DND-41 (cell line): ENCODE results near the gene LDLRAD2.

ENCODE experiments used
- CTCF ChIP-seq: IDR thresholded peaks from 2 replicates; pipeline ENCODE4 v1.5.1; 2012; ENCODE audit warnings: borderline replicate concordance, low read length, moderate library complexity, mild to moderate bottlenecking; ENCODE audit not compliant: poor library complexity, severe bottlenecking; ENCODE audit errors: extremely low read depth
- EZH2 ChIP-seq: IDR thresholded peaks from 3 replicates; pipeline ENCODE4 v1.6.1; 2012; ENCODE audit warnings: borderline replicate concordance, low read depth, mild to moderate bottlenecking, moderate library complexity, low read length, inconsistent platforms; ENCODE audit not compliant: severe bottlenecking

DNA sequence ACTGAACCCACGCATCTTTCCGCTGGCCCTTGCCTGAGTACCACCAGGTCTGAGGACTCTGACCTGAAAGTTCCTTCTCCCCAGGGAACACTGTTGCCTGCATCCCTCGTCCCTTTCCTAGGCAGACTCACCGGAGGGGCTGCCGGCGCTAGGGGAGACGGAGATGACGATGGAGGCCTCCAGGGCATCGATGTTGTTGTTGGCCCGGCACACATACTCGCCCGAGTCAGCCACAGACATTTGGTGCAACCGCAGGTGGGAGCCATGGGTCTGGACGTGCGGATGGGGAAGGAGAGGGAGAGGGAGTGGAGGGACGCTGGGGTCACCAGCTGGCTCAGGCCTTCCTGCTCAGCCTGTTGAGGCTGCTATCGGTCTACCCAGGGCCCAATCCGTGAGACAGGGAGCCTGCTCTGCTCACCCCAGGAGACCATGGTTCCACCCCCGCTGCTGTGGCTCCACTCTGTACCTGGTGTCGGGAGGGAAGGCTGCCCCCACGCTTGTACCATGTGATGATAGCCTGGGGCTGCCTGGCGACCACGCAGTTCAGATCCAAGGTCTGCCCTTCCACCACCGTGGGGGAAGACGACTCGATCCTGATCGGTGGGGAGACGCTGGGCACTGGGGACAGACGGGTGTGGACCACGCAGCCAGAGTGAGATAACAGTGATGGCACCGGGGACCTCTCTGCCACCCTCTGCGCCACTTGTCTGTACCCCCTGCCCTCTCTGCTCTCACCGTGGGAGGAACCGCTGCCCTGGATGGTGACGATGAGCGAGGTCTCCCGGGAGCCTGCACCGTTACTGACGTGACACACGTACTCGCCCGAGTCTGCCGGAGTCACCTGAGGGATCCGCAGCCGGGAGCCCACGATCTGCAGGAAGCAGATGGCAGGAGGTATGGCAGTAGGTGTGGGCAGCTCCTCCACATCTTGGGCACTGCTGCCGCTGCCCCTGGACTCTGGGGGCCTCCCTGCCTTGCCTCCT, 35.4 kb downstream of the LDLRAD2 start:
- TF ChIP-seq CTCF, result no peak
- TF ChIP-seq EZH2, result no peak
